ENCODE results near the gene EXD1.

DNA sequence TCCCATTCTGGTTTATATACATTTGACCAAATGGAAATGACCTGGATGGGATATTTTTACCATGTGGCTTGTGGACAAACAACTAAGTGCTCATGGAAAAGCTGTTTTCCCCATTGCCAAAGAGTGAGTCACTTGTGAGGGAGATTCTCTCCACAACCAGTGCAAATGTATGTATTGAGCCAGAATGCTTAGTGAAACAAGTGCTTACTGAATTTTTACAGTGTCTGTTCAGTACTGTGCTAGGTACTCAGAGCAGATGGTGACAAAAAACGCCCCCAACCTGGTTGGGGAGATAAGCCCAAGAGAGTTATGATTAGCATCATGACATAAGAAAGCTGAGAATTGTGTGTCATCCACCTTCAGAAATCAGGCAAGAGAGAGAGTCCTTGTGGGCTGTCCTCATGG, 2.8 kb upstream of the EXD1 start:
- TF ChIP-seq CTCF (IDR thresholded peaks at IDR 0.05; ENCODE audit: borderline replicate concordance, extremely low read depth, low read length, poor library complexity, severe bottlenecking) (no peak), EZH2 (IDR thresholded peaks at IDR 0.05; ENCODE audit: borderline replicate concordance, low read depth, low read length, severe bottlenecking) (no peak)

Measured in DND-41 (cell line).